ENCODE data around the gene APCDD1L.

Gene APCDD1L

DNA sequence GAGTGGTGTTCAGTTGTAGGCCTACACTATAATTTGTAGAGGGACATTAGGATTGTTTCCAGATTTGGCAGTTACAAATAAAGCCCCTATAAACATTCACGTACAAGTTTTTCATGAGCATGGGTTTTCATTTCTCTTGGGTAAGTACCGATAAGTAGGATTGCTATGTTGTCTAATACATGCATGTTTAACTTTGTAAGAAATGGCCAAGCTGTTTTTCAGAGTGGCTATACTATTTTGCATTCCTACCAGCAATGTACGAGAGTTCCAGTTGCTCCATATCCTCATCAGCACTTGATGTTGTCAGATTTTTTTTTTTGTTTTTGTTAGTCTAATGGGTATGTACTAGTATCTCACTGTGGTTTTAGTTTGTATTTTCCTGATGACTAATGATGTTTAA is 11.2 kb upstream of the APCDD1L start:
- Histone ChIP-seq H4K20me1 (no peaks in the 10 kb centered on the region), H3K4me3 (no peak overlapping the region), H3K4me1 (no peaks in the 10 kb centered on the region), H3K27ac (no peak overlapping the region), H3K9me3 (peaks cover 40% of the 10 kb centered on the region), H3K27me3 (no peaks in the 10 kb centered on the region), H3K36me3 (no peaks in the 10 kb centered on the region), H3K4me2 (no peak overlapping the region), H3K9ac (no peak overlapping the region)
- TF ChIP-seq Cebpa-rat (IDR thresholded peaks at IDR 0.05) = no peak

DNA sequence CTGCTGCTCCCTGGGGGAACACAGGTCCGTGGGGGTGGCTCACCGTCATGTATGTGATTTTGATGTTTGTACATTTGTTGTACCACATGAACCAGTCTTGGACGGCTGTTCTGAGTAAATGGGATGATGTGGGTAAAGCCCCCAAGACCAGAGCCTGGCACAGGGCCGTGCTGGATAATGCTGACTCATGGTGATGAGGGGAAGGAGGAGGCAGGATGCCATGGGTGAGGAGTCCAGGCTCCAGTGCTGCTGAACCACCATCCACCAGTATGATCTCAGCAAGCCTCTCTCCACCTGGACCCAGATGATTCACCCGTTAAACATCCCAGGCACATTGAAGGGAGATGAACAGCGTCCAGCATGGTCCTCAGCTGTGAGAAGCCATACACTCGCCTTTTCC is 9.6 kb upstream of the APCDD1L start:
- H3K27me3 ChIP-seq = no peaks in the 10 kb centered on the region
- H3K4me3 ChIP-seq = no peak overlapping the region
- peaks cover 31% of the 10 kb centered on the region for H3K9me3 ChIP-seq
- H3K4me2 ChIP-seq = no peak overlapping the region
- no peak for TF ChIP-seq Cebpa-rat (IDR thresholded peaks at IDR 0.05)
- no peaks in the 10 kb centered on the region for H3K4me1 ChIP-seq
- H3K27ac ChIP-seq = no peak overlapping the region
- H4K20me1 ChIP-seq = no peaks in the 10 kb centered on the region
- no peak overlapping the region for H3K9ac ChIP-seq
- H3K36me3 ChIP-seq = no peaks in the 10 kb centered on the region

DNA sequence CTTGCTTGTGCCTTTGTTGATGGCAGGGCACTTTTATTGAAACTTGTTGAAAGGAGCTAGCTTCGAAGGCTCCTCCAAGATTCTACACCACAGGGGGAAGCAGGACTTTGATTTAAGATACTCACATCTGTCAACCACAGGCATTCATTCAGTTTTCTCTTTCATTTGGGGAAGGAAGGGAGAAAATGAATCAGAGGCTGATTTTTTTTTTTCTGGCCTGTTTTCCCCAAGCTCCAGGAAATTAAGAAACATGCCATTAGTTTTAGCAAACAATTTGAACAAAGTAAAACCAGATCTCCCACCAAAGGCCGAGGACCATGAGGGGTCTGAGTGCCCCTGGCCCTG is 8.7 kb upstream of the APCDD1L start:
- Histone ChIP-seq H3K9me3 (peaks cover 31% of the 10 kb centered on the region), H3K4me2 (no peak overlapping the region), H3K27me3 (no peaks in the 10 kb centered on the region), H3K4me3 (no peak overlapping the region), H3K36me3 (no peaks in the 10 kb centered on the region), H3K27ac (no peak overlapping the region), H3K9ac (no peak overlapping the region), H3K4me1 (no peaks in the 10 kb centered on the region), H4K20me1 (no peaks in the 10 kb centered on the region)
- TF ChIP-seq Cebpa-rat (IDR thresholded peaks at IDR 0.05) = no peak

DNA sequence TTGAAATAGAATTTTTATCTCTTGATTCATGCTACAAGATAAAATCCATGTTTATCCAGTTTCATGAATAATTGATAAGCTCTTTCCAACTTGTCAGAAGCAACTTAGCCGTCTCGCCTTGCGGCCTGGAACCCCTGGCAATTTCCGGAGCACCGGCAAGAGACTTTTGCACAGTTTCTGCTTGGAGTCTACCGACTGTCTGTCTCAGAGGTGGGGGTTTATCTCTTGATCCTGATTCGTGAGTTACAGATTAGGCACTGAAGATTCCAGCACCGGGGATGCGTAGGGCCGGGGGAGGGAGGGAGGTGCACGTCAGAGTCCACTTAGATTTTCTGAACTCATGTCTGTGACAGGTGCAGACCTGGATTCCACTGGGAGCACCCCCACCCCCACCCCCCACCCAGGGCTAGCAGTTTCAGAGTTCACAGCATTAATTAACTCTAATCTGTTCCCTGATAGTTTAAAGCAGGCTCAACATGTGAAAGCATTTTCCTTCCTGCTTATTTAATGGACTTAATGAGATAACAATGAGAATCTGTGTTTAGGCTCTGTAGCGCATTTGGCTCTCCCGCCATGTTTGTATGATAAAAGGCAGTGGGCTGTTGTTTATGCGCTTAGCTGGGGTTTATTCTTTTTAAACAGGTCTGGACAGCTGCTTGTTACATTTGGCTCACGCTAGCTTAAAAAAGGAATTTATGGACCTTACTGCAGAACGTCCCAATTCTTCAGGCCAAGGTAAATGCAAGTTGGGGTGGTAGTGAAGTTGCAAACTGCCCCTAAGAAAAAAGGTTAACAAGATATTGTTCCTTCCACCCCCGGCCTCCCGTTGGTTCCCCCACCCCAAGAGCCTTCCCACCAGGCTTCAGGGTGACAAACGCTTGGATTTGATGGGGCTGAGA is 8.1 kb upstream of the APCDD1L start:
- H3K4me1 ChIP-seq = no peaks in the 10 kb centered on the region
- TF ChIP-seq Cebpa-rat (IDR thresholded peaks at IDR 0.05) = no peak
- H3K4me2 ChIP-seq = no peak overlapping the region
- no peaks in the 10 kb centered on the region for H3K27me3 ChIP-seq
- H3K4me3 ChIP-seq = no peak overlapping the region
- no peak overlapping the region for H3K27ac ChIP-seq
- H3K36me3 ChIP-seq = no peaks in the 10 kb centered on the region
- H4K20me1 ChIP-seq = no peaks in the 10 kb centered on the region
- no peak overlapping the region for H3K9ac ChIP-seq
- H3K9me3 ChIP-seq = peaks cover 31% of the 10 kb centered on the region

DNA sequence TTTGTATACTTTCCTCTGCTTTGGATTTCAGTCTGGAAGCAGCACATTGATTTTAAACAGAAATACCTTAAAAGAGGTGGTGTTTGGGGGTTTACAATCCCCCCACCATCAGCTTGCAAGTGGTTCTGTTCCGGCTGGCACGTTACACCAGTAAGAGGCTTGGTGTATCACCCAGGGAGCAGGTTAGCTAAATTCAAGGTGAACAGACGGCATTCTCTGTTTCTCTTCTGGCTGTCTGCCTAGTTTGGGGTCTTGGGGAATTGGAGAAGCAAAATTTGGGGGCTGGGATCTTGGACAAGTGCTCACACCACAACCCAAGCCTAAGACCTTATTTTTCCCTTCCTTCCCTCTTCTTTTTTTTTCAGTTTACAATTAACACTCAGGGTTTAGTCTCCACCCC is 7.5 kb upstream of the APCDD1L start:
- Histone ChIP-seq H3K9ac (no peak overlapping the region), H3K27me3 (no peaks in the 10 kb centered on the region), H3K27ac (no peak overlapping the region), H3K4me1 (no peaks in the 10 kb centered on the region), H3K9me3 (peaks cover 31% of the 10 kb centered on the region), H3K4me3 (no peak overlapping the region), H3K4me2 (no peak overlapping the region), H3K36me3 (no peaks in the 10 kb centered on the region), H4K20me1 (no peaks in the 10 kb centered on the region)
- no peak for TF ChIP-seq Cebpa-rat (IDR thresholded peaks at IDR 0.05)

DNA sequence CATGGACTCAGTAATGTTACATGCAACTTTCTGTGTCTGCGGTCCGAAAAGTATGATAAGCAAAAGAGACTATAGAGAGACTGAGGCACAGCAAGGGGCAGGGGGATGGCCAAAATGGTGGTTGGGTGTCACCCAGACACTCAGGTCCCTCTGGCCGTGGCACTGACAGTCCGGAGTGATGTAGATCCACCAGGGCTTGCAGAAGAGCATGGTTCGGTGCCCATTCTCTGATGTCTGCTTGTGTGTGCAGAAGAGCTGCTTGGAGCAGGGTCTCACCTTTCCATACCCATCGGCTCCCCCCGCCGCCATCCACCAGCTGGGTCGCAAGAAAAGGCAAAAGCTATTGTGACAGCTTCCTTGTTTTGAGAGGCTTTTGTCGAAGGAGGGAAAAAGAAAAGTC is 6.6 kb upstream of the APCDD1L start:
- H3K27ac ChIP-seq = no peak overlapping the region
- H3K4me1 ChIP-seq = no peaks in the 10 kb centered on the region
- no peak overlapping the region for H3K9ac ChIP-seq
- no peak overlapping the region for H3K4me2 ChIP-seq
- H3K4me3 ChIP-seq = no peak overlapping the region
- peaks cover 25% of the 10 kb centered on the region for H3K9me3 ChIP-seq
- no peaks in the 10 kb centered on the region for H4K20me1 ChIP-seq
- H3K27me3 ChIP-seq = no peaks in the 10 kb centered on the region
- TF ChIP-seq Cebpa-rat (IDR thresholded peaks at IDR 0.05) = no peak
- H3K36me3 ChIP-seq = no peaks in the 10 kb centered on the region

DNA sequence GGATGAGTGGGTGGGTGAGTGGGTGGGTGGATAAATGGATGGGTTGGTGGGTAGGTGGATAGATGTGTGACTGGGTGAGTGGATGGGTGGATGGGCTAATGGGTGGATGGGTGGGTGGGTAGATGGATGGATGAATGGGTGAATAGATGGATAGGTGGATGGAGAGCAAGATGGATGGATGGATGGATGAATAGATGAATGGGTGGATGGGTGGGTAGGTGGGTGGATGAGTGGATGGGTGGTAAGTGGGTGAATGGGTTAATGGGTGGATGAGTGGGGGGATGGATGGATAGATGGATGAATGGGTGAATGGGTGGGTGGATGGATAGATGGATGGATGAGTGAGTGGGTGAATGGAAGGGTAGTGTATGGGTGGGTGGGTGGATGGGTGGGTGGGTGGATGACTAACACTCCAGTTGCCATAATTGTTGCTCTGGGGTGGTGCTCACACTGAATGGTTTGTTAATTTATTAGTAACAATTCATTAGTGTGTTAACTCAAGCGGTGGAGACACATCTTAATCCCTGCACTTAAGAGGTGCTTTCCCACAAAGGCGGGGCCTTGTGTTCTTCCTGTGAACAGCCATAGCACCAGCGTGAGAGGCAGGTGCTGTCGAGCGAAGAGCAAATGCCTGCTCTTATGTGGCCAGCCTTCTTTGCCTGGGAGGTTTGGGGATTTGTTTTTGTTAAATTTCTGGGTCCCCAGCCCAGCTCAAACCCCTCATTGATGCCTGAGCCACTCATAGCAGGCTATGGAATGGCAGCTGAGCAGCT is 4.9 kb upstream of the APCDD1L start:
- no peak overlapping the region for H3K4me2 ChIP-seq
- no peaks in the 10 kb centered on the region for H3K4me1 ChIP-seq
- peaks cover 12% of the 10 kb centered on the region for H3K27me3 ChIP-seq
- no peak overlapping the region for H3K27ac ChIP-seq
- no peaks in the 10 kb centered on the region for H4K20me1 ChIP-seq
- no peak for TF ChIP-seq Cebpa-rat (IDR thresholded peaks at IDR 0.05)
- H3K9me3 ChIP-seq = peaks cover 10% of the 10 kb centered on the region
- H3K4me3 ChIP-seq = no peak overlapping the region
- H3K36me3 ChIP-seq = no peaks in the 10 kb centered on the region
- no peak overlapping the region for H3K9ac ChIP-seq

DNA sequence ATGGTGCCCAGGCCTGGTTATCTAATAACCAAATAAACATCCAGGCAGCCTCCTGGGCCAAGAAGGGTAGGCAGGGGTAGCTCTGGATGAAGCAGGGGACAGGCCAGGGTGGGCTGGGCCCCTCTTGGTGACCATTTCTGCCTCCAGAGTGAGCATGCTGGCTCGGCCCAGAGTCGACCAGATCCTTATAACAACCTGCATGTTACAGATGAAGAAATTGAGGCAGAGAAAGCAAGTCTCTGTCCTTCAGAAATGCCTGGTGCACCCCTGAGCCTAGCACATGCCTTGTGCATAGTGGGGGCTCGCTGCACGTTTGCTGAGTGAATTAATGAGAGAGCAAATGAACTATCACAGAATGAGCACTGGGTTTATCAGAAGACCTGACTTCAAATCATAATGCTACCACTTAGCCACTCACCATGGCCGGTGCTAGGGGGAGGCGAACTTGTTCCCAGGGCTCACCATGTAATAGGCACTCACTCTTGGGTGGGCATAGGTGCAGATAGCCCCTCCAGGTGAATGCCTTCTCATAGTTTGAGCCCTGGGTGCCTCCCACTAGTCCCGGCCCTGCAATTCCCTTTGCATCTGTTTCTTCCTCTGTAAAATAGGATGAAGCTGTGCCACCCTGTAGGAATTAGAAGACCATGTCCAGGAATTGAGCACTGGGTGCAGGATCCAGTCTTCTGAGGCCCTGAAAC is 3.8 kb upstream of the APCDD1L start:
- no peak overlapping the region for H3K4me3 ChIP-seq
- H3K9ac ChIP-seq = no peak overlapping the region
- H3K4me2 ChIP-seq = no peak overlapping the region
- H3K4me1 ChIP-seq = no peaks in the 10 kb centered on the region
- H3K36me3 ChIP-seq = no peaks in the 10 kb centered on the region
- 0 out of 2 replicates have a peak, but pooled peaks cover under 1% of the 10 kb centered on the region for H3K9me3 ChIP-seq
- peaks cover 23% of the 10 kb centered on the region for H3K27me3 ChIP-seq
- no peaks in the 10 kb centered on the region for H4K20me1 ChIP-seq
- no peak overlapping the region for H3K27ac ChIP-seq
- TF ChIP-seq Cebpa-rat (IDR thresholded peaks at IDR 0.05) = no peak

DNA sequence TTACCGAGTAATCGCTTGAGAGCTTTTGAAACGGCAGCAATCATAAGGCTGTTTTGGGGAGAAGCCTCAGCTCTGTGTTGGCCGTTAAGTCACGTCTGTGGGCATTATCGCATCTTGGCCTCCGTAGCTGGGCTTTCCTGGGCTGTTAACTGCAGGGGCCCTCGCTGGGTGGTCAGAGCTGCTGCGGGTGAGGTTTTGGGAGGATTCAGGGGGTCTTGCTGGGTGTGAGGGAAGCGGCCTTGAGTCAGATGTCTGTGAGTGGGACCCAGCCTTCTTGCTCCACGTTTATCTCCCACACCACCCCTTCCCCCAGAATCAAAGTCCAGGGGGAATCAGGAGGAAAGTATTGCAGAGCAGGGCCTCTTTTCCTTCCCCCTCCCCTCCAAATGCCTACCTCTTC is 3.2 kb upstream of the APCDD1L start:
- Histone ChIP-seq H3K9ac (no peak overlapping the region), H3K4me3 (no peak overlapping the region), H3K4me1 (no peaks in the 10 kb centered on the region), H3K27me3 (peaks cover 29% of the 10 kb centered on the region), H4K20me1 (no peaks in the 10 kb centered on the region), H3K27ac (no peak overlapping the region), H3K4me2 (no peak overlapping the region), H3K9me3 (no peaks in the 10 kb centered on the region), H3K36me3 (no peaks in the 10 kb centered on the region)
- no peak for TF ChIP-seq Cebpa-rat (IDR thresholded peaks at IDR 0.05)
